Stimulated activated CD4-positive, alpha-beta T cell treated with anti-CD3 and anti-CD28 coated beads, Interleukin-4, amount 100 ng/mL, for 24 hours (primary cell): ENCODE measurements around the gene GHR.

Source experiments
- DNase-seq: peaks from one replicate; pipeline ENCODE4 v3.0.0-alpha.2; 2020

The GHR gene

DNA sequence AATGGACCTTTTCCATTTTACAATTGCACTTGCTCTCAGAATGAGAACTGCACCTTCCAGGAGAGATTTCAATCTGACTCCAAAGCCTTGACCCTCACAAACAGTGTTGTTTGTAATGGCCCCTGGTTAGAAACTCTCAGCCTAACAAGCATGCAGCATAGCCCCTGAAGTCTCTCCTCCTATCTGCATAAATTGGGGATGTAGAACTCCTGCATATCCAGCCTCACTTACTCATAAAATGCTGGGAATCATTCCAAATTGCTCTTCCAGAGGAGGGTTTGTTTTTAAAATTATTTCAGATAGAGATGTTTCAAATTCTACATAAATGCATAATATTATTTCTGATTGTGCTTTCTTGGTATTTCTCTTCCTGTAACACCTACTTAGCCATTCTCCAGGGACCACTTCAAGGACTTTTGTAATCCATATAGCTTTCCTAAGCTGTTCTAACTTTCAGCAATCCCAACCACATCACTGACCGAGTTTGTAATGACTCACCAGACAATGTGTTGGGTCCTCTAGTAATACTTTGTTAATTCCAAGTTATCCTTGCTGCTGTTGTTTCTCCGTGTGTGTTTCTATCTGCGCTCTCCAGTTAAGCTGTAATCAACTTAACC, 189.6 kb downstream of the GHR start:
- no peak for DNase-seq

DNA sequence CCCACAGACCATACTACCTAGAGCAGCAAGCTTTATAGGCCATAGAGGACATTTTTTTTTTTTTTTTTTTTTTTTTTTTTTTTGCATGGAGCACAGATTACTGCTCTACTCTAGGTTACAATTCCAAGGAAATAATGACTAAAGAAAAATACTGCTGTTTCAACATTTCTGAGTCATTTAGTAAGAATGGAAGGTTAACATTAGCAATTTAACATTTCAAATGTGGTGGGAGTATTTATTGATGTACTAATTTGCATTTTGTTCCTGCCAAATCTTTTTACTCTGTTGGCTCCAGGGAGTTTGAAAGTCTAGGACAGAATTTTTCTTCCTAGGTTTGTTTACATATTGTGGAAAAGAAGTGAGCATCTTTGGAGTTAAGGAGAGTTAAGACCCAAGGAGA, 191.3 kb downstream of the GHR start:
- no peak for DNase-seq

DNA sequence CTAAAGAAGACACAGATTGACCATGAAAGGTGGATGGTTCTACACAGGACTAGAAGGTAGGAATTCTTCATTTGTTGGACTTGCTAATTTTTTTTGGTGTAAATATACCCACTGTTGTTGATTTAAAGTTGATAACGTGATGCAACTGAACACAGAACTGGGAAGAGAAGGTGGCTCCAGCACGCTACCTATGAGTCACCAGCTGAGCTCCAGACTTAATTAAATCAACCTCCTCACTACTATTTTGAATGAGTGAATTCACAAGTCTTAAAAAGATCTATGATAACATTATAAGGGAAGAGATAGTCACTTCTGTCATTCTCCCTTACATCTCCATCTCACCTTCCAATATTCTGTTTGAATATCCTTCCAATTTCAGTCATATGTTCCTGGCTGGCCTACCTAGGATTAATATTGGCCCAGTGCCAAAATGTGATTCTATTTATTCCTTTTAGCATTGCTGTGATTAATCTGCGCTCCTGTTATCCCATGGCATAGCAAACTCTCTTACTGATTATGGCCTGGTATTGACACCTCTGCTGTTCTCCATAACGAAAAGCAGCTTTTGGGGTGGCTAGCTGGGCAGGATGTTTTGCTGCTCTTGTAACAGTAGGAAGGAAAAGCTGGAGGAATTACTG, 197.5 kb downstream of the GHR start:
- DNase-seq: no peak

DNA sequence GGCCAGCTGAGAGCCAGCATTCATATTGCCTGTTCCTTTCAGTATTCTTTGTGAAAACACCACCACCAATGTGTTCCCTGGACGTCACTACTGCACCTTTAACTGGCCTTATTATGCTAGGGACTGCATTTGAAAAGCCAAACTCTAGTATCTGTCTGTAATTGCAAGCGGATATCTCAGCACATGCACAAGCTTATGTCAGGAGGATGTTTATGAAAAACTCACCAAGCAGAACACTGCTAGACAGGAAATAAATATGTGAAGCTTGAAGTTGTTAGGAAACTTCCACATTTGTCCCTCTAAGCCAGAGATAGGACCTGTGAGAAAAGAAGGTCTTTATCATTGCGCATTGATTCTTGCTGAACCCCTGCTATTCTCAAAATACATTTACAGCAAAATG, 198.0 kb downstream of the GHR start:
- DNase-seq: no peak

DNA sequence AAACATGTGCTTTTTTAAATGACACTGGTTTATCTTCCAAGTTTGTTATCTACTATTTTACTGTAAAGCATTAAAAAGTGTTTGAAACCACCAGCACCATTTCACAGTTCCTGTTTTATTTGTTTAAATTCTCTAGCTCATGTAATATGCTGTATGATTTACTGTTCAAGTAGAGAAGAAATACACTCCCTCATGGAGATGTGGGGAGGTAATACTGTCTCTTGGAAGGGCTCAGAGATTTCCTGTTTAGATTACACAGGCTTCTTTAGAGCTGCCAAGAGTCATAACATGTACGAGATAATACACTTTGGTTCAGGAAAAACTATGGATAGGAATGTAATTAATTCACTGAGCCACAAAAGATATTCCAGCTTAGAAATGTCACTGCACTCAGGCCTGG, 198.4 kb downstream of the GHR start:
- DNase-seq: no peak

DNA sequence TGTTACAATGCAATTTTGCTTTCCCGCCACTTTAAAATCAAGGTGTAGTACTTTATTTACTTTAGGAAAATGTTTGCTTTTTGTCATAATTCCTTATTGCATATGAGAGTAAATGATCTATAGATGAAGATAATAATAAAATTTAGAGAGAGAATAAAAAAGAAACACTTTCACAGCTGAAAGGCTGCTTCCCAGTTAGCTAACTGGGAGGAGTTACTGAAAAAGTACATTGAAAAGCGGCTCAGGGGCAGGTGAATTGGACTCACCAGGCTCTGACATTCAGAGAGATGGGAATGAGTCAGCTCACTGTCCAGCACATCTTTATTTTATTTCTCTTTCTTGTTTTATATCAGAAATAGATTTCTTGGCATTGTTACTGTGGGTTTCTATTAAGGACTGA, 201.7 kb downstream of the GHR start:
- no peak for DNase-seq

DNA sequence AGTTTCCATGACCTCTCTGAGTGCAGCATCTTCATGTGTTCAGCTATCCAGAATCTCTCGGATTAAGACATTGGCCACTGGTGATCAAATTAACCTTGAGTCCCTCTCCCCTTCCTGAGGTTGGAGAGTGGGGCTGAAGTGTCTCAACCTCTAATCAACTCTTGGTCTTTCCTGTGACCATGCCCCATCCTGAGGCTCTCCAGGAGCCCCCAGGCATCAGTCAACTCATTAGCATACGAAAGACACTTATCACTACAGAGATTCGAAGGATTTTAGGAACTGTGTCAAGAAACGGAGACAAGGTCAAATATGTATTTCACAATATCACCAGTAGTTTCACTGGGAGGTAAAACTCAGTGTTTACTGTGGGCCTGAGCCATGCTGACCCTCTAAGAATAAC, 203.2 kb downstream of the GHR start:
- no peak for DNase-seq

DNA sequence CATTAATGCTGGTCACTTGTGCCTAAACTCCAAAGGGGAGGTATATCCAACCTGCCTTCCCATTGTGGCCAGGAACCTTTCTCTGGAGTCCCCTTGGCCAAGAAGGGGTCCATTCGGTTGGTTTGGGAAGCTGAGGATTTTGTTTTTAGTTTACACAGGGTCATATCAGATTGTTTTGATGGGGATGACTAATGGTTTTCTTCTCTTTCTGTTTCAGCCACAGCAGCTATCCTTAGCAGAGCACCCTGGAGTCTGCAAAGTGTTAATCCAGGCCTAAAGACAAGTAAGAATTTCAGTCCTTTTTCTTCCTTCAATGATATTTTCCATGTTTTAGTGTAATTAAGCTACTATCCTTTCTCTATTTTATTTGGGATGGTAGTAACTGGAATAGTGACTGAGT, 205.6 kb downstream of the GHR start:
- DNase-seq: no peak

DNA sequence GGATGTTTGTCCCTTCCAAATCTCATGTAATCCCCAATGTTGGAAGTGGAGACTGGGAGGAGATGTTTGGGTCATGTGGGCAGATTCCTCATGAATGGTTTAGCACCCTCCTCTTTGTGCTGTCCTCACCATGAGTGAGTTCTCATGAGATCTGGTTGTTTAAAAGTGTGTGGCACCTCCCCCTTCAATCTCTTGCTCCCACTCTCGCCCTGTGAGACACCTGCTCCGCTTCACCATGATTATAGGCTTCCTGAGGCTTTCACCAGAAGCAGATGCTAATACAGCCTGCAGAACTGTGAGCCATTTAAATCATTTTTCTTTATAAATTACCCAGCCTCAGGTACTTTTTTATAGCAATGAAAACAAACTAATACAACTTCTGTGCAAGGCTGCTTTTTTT, 206.0 kb downstream of the GHR start:
- DNase-seq: no peak

DNA sequence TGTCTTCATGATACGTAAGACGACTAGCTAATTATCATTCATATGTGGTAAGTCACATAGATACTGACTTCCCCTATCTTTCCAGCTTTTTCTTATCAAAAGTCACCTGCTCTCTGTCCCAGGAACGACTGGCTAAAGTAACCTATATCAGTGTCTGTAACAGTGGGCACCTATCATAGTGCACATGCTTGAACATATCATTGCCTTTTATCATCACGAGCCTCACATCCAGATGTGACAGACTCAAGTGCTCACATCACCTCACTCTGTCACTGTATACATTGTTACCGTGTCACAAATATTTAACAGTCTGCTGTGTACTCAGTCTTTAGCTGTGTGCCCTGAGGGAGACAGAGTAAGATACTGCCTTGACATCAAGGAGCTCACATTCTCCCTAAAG, 208.0 kb downstream of the GHR start:
- DNase-seq: no peak

DNA sequence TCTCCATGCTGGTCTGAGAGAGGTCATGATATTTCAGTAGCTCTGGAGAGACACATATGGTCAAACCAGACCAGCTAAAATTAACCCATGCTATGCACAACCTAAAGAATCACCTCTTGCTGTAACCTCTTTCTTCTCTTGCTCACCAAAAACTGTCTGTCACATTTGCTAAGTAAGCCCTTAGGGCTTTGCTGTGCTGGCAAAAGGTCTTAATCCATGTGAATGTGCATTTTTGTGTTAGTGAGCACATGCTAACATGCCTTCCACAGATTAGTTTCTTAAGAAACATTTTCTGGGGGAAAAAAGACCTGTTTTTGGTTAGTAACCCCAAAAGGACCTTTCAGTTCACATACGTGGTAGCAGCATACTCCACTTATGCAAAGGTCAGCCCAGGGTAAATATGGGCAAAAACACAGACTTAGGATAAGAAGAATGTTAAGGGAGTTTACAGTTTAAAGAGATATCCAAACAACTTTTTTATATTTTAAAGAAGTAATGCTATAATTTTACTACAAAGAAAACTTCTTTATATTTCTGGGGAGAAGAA, 209.2 kb downstream of the GHR start:
- no peak for DNase-seq

DNA sequence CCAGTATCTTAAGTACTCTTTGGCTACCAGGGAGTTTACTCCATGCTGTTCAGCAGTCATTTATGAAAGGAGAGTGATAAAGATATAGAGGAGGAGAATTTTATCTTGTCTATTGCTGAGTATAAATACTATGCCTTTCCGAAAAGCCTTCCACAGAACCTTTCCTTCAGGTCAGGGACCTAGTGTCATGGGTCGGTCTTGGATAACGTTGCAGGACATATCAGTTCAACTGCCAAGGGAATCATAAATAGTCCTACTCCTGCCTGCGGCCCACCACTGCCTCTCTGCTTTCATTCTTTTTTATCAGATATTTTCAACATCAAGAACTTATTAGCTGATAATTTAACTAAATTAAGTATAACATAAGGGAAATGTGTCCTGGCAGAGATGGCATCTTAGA, 211.3 kb downstream of the GHR start:
- DNase-seq: no peak

DNA sequence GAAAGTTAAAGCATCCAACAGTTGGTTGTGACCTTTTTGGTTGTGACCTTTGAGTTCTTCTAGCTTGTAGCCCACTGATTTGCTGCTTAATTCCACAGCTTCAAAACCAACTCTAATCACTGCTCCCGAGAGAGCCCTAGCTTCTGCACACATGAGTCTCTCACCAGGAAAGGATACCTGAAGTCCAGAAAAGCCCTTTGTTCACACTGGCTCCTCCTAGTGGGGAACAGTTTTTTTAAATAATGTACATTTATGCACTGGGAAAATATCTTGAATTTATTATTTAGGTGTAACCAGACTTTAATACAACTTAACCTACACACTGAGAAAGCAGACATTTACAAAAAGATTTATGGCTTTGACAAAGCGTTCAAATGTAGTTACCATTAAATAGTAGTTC, 213.2 kb downstream of the GHR start:
- DNase-seq: no peak

DNA sequence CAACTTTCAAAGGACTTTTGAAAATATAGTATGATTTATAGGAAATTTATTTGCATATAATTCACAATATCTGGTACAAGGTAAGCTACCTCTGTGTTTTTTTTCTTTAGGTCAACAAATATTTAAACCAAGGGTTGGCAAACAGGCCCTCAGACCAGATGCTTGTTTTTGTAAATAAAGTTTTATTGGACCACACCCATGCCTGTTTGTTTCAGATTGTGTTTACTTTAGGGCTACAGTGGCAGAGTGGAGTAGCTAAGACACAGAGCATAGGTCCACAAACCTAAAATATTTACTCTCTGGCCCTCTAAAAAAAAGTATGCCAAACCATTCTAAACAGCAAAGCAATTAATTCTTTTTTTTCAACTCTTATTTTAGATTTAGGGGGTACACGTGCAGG, 213.7 kb downstream of the GHR start:
- no peak for DNase-seq

DNA sequence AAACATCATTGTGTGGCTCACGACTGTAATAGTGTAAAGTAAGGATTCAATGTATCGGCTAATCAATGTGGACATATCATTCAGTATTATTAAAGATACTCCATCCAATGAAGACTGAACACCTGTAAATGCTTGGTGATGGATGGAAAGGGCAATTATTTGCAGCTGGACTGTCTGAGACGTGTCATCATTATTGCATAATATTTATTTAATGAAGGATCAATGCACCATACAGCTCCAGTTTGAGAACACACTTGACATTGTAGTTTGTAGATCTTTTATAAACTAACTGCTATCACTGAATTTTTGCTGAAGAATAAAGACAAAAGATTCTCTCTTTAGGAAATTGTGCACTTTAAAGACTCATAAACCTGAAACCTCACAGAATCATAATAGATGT, 215.7 kb downstream of the GHR start:
- DNase-seq: no peak

DNA sequence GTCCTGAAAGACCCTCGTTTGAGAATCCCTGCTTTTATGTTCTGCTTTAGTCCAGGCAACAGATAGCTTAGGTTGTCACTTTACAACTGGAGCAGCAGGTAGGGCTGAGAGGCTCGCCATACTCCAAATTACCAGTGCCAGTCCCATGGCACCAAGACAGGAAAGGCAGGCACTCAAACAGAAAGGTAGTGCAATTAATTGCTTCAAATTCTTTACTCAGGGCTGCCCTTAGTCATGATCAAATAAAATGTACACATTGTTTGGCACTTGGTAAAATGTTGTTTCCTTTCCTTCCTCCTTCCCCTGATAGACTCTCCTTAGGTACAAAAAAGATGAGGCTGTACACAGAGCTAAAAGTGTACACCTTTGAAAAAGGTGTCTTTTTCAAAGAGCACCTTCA, 217.6 kb downstream of the GHR start:
- DNase-seq: no peak

DNA sequence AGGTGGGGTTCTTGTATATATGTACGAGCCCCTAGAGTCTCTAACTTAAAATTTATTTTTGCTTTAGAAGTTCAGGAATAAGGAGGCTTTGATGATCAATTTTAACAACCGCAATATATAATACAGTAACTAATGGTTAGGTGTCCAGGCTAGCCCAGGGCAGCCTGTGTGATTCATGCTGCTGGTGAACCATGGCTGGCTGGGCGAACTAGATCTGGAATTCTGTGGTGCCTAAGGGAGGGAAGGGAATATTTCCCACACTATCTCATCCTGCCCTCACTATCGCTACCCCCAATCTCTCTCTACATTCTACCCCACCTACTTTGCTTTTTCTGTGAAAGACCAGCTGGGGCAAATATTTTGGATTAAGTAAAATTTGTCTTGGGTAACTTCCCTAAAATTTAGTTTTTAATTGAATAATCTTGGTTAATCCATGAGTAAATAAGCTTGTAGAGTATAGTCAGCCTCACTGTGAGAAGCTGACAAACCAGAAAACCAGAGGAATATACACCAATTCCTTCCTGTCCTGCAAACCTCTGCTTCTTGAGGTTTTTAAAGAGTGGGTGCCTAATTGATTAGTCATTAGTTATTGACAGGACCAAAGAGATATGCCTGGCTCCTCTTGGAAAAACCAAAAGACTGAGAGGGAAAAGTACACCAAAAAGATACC, 218.2 kb downstream of the GHR start:
- no peak for DNase-seq

DNA sequence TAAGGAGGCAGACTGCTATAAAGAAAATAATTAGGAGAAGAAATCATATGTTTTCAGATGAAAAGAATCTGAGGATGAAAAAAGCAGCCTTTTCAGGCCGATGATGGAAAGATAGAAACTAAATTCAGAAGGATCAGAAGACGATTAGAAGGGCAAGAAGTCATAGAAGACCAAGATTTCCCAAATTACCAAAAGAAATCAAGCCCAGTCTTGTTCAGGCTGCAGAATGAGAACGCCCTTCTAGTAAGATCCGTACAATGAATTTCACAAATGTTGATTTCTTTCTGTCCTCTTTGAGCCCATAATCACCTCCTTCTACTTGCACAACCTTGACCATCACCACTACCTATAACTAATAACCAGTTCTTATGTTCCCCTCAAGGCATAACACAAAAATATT, 218.8 kb downstream of the GHR start:
- no peak for DNase-seq

DNA sequence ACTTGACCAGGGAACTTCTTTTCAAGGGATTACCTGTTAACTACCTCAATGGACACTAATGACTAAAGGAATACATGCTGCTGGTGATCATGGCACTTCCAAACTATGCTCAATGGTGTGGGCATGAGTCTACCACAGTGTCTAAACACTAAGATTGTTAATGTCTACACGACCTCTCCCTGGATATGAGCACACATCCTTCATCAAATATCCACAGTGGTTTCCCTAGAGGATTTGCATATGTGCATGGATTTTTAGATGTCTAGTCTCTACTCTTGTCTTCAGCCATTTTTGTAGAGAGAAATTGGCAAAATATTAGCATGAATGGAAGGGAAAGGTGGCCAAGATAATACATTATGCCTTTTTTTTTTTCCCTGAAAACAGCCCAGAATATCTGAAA, 220.1 kb downstream of the GHR start:
- no peak for DNase-seq

DNA sequence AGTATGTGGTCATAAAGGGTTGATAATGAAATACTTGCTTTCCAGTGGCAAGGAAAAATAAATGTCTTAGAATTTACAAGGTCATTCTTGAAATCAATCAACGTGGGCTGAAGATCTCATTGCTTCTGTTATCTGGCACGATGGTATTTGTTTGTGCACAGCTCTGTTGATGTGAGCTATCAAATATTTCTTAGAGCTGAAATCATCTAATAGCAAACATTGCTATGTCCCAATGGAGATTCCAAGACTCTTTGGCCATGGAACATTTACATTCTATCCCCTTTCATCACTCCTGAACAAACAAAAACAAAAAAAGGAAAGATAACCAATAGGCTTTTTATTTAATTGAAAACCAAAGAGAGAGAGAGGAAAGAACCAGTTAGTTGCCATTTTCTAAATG, 221.9 kb downstream of the GHR start:
- DNase-seq: no peak

DNA sequence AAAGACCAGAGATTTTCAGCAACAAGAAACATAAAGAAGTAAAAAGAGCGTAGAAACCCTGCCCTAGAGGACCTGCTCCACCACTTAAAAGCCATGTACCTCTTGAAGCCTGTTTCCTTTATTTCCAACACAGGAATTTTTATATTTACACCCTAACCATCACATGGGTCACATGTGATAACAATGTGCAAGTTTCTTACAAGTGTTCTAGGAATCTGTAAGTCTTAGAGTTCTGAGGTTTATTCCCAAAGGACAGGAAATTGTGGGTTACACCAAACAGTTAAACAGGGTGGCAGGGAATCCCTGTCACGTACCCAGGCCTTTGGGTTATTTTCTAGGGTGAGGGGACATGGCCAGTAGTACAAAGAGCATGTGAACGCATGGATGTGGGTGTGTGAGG, 224.8 kb downstream of the GHR start:
- DNase-seq: no peak

DNA sequence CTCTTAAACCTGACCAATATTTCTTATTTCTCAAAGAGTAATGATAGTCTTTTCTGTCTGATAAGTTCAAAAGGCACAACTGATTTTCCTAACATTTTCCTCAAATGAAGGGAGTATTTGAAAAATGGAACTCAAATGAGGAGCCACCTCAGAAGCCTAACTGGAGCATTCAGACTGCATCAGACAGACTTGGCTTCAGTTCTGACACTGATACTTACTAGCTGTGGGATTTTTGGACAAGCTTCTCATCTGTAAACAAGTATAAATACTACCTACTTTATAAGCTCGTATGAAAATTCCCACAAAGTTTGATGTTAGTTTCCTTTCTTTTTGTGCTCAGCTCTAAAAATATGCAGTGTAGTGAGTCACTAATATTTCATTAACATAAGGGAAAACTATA, 225.7 kb downstream of the GHR start:
- no peak for DNase-seq

DNA sequence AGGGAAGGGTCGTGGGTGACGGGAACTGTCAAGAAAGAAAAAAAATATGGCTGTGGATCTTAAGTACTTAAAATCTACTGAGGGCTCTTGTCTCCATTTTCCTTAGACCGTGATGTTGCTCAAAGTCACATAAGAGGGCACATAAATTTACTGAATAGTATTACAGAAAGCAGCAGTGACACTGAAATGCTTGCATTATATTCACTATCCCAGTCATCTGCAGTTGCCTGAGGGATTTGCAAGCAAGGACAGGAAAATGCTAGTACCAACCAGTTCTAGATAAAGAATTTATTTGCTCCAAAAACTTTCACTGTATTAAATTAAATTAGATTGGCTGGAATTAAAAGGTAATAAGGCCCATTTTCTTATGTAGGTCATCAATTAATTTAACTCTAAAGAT, 226.8 kb downstream of the GHR start:
- no peak for DNase-seq

DNA sequence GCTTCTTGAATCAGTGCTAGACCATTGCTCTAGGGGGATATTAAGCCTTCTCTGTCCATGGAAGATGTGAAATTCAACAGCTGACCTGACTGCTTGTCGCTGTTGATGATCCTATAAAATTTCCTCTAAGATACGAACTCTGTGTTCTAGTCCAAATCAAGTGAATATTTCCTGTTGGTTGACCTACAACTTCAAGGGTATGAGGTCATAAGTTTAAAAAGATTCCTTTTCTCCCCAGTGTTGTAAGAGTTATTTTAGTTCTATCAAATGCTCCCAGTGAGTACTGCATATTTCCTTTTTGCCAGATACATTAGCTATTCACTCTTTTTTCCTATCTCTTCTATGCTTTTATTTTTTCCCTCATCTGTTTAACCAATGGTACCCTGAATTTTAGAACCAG, 230.5 kb downstream of the GHR start:
- DNase-seq: no peak

DNA sequence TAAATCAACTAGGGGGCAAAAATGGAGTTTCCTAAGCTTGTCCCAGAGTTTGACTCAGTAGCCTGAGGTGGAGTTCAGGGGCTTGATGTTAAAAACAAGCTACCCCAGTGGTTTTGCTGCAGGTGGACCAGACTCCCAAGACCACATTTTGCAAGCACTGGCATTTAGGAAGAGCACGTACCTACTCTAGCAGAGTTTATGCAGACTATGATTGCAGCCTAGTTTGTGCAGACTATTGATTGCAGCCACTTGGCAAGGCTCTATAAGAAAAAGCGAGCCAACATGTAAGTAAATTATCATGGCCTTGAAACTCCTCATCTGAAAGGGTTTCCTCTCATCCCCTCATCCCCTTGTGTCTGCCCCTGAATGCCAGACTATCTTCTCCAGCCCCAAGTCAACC, 231.4 kb downstream of the GHR start:
- no peak for DNase-seq
